ENCODE data around the gene TLE2.
"Not testable (repeated sequence)": the region's sequence is repeated elsewhere in the genome, so short reads cannot be mapped to it uniquely, and the experiment has no call there.

TLE2 gene

DNA sequence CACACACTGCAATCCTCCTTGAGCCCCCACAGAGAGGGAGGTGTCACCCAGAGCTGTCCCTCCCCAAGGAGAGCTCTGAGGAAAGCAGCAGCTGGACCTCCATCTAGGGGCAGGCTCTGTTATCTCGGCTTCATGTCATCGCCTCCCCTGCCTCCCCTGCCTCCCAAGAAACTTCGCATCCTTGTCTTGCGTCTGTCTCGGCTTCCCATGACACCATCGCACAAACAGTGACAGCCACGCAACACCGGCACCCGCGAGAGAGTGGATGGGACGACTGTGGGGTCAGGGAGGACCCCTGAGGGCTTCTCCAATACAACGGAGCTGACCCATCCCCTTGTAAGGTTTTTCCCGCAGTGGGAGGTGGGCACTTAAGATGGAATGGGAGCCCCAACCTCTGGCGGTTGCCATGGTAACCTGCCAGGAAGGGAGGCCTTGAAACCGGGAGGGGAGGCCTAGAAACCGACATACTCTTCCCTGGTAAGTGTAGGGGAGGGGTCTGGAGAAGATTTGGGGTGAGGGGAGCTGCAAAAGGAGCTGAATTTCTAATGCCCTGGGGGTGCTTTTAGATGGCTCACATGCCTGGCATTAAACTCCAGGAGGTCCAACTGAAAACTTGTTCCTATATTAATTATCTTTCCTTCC is 16.3 kb downstream of the TLE2 start:
- no peak for DNase-seq (ENCODE audit: low read depth)

GRCh38 chr19:3012059-3012458 is 17.0 kb downstream of the TLE2 start:
- not testable (repeated sequence) for DNase-seq (ENCODE audit: low read depth)

DNA sequence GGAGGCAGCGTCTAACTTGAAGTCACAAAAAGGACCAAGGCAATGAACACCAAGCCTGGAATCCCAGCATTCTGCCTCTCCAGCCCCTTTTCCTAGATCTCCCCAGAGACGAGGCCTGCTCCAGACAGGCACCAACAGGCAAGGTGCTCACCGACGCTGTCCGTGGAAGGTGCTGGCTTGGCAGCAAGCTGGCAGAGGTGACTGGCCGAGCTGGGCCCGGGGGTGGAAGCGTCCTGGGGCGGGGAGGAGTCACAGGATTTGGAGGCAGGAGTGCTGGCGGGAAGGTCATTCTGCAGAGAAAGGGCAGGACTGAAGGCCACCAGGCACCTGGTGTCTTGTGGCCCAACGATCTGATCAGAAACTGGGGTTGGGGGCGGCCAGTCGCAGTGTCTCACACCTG is 18.2 kb downstream of the TLE2 start:
- DNase-seq (ENCODE audit: low read depth), result no peak

- DNase-seq (ENCODE audit: low read depth), result no peak
These were observed 20.1 kb downstream of the TLE2 start for GRCh38 chr19:3008994-3009393.

DNA sequence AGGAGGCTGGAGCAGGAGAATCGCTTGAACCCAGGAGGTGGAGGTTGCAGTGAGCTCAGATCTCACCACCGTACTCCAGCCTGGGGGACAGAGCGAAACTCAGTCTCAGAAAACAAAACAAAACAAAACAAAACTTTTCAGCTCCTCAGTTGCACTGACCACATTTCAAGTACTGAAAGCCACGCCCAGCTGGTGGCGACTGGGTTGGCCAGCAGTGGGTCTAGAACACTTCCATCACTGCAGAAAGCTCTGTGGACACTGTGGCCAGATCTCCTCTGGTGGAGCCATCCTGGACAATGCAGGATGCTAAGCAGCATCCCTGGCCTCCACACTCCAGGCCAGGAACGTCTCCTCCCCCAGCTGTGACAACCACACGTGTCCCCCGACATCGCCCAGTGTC is 21.1 kb downstream of the TLE2 start:
- no peak for DNase-seq (ENCODE audit: low read depth)

- no peak for DNase-seq (ENCODE audit: low read depth)
These were observed 22.9 kb downstream of the TLE2 start for GRCh38 chr19:3006075-3006767.

DNA sequence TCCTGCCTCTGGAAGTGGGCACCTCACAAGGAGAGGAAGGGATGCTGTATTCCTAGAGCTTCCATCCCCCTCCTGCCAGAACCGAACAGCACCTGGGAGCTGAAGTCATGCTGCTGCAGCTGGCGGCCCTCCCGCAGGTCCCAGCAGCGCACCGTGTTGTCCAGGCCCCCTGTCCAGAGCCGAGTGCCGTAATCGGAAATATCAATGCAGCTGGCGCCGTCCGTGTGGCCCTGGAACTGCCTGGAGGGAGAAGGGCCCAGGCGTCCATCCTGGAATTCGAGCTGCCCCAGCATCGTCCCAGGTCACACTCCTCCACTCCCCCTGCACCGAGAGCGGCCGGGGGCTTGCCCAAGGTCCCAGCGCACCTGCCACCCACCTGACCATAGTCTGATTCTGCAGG is 23.7 kb downstream of the TLE2 start:
- DNase-seq (ENCODE audit: low read depth), result no peak

GRCh38 chr19:3004522-3004921 is 24.6 kb downstream of the TLE2 start:
- DNase-seq (ENCODE audit: low read depth), result no peak

- no peak for DNase-seq (ENCODE audit: low read depth)
These were observed 26.0 kb downstream of the TLE2 start for GRCh38 chr19:3003046-3003445.

DNA sequence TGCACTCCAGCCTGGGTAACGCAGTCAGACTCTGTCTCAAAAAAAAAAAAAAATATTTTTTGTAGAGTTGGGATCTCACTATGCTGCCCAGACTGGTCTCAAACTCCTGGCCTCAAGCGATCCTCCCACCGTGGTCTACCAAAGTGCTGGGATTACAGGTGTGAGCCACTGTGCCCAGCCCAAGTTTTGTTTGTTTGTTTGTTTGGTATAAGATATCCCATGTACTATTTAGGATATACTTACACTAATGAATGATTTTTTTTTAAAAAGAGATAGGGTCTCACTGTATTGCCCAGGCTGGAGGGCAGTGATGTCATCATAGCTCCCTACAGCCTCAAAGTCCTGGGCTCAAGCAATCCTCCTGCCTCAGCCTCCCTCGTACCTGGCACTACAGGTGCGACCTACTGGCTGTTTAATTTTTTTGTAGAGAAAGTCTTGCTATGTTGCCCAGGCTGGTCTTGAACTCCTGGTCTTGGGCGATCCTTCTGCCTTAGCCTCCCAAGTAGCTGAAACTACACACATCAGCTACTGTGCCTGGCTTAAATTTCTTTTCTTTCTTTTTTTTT is 27.8 kb downstream of the TLE2 start:
- no peak for DNase-seq (ENCODE audit: low read depth)

GRCh38 chr19:2998642-2999041 is 30.4 kb downstream of the TLE2 start:
- DNase-seq (ENCODE audit: low read depth), result no peak

DNA sequence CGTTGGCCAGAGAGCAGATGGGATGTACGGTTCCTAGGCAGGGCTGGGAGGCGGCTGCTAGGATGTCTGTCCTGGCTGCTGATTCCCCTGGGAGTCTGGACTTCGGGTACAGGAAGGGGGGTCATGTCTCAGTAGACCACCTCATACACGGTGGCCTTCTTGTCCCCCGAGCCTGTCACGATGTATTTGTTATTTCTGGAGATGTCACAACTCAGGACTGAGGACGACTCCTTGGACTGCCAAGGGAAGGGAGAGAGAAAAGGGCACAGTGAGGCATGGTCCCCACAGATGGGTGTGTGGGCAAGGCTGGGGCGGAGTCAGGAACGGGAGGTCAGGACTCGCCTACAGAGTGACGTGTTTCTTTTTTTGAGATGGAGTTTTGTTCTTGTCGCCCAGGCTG is 31.4 kb downstream of the TLE2 start:
- DNase-seq (ENCODE audit: low read depth), result no peak

DNA sequence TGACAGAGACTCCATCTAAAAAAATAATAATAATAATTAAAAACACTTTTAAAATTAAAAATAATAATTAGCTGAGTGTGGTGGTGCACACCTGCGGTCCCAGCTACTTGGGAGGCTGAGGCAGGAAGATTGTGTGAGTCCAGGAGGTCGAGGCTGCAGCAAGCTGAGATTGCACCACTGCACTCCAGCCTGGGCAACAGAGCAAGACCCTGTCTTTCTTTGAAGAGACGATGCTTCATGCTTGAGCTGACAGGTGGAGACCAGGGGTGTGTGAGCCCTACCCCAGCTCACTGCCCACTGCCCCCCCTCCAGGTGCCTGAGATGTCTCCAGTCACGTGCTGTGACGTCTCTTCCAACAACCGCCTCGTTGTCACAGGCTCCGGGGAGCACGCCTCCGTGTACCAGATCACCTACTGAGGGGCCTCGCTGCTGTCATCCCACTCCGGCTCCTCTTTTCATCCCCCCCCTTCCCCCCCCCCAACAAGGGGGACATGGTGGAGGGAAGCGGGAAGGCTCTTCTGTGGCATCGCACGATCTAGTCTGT is 34.4 kb downstream of the TLE2 start:
- DNase-seq (ENCODE audit: low read depth), result no peak

DNA sequence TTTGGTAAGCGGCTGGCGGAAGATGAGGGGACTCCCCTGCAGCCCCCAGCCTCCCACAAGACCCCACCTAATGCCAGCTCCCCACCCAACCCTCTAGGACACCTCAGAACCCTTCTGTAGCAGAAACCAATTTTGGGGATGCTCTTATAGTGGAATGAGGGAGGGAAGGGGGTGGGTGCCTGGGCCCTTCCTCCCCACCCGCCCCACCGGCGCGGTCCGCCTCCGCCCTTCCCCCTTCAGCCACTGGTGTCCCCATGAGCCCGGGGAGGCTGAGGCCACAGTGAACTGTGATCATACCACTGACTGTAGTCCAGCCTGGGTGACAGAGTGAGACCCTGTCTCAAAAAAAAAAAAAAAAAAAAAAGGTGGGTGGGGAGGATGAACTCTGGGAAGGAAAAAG is 35.5 kb downstream of the TLE2 start:
- no peak for DNase-seq (ENCODE audit: low read depth)

- no peak for DNase-seq (ENCODE audit: low read depth)
These were observed 36.1 kb downstream of the TLE2 start for GRCh38 chr19:2992958-2993357.

DNA sequence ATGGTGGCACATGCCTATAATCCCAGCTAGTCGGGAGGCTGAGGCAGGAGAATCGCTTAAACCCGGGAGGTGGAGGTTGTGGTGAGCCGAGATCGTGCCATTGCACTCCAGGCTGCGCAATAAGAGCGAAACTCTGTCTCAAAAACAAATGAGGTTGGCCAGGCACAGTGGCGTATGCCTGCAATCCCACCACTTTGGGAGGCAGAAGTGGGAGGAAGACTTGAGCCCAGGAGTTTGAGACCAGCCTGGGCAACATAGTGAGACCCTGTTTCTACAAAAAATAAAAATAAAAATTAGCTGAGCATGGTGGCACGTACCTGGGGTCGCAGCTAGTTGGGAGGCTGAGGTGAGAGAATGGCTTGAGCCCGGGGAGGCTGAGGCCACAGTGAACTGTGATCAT is 36.7 kb downstream of the TLE2 start:
- not testable (repeated sequence) for DNase-seq (ENCODE audit: low read depth)

DNA sequence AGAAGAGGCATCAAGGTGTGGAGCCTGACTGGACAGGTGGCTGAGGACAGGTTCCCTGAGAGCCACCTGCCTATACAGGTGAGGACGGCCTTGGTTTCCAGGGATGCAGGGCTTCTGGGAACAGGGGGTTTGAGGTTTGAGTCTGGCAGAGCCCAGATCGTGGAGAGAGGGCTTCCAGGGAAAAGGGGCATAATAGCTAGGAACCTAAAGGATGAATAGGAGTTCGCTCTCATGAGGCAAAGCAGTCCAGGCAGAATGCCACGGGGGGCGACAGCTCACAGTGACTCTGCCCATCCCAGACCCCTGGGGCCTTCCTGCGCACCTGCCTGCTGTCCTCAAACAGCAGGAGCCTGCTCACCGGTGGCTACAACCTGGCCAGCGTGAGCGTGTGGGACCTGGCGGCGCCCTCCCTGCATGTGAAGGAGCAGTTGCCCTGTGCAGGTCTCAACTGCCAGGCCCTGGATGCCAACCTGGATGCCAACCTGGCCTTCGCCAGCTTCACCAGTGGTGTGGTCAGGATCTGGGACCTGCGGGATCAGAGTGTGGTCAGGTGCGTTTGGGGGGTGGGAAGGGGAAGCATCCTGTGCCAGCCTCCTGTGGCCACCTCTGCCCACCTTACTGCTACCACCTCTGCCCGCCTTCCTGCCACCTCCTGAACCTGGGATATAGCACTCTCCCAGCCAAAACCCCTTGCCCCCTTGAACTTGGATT is 39.7 kb downstream of the TLE2 start:
- no peak for DNase-seq (ENCODE audit: low read depth)

- no peak for DNase-seq (ENCODE audit: low read depth)
These were observed 40.5 kb downstream of the TLE2 start for GRCh38 chr19:2988568-2988967.

GRCh38 chr19:2987797-2988196 is 41.3 kb downstream of the TLE2 start:
- no peak for DNase-seq (ENCODE audit: low read depth)

GRCh38 chr19:2986951-2987524 is 42.0 kb downstream of the TLE2 start:
- DNase-seq (ENCODE audit: low read depth), result no peak

DNA sequence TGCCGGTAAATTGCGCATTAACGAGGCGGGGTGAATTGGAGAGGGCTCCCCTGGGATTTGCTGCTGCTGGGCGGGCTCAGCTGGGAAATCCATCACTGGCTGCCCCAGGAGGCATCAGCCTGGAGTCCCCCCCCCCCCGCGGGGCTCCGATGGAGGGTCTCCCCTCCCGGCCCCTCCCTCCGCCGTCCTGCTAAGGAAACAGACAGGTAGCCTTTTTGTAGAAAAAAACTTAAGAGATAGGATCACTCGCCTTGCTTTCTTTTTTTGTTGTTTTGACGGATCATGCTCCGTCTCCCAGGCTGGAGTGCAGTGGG is 44.9 kb downstream of the TLE2 start:
- no peak for DNase-seq (ENCODE audit: low read depth)

DNA sequence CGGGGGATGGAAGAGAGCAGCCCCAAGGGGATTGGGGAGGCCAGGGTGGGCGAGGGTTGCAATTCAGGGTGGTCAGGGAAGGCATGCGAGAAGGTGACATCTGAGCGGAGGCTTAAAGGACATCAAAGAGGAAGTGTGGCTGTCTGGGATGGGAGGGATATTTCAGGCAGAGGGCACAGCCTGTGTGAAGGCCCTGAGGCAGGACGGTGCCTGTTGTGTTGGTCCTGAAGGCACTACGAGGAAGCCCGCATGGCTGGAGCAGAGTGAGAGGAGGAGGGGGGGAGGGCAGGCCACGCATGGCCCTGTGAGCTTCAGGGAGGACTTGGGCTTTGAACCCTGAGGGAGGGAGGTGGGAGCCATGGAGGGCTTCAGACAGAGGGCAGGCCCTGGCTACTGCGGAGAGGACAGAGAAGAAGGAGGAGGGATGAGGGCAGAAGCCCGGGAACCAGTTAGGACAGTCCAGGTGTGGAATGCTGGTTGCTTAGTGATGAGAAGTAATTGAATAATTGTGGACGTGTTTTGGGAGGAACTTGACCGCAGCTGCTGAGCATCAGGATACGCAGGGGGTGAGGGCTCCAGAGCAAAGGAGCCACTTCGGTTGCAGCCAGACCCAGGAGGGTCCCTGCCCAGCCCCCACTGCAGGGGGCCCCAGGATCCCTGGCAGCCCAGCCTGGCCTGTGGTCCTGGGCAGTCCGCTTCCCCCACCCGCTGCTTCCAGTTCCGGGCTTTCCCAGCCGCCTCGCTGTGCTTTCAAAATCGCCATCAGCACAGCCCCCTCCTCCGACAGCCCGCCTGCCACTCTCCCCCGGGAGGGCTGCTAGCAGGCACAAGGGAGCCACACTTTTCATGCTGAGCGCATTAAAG is 45.5 kb downstream of the TLE2 start:
- DNase-seq (ENCODE audit: low read depth), result no peak
